Right cardiac atrium (tissue), 5 donors: Measurements from ENCODE around the gene ZNF678. TPM values are rescaled to one million over a fixed set of nuclear protein-coding genes. Genes with fewer than 3 reads are reported as not detected.

ENCODE experiments used
- ATAC-seq, 2 donors: fragments of 200-7000 bp; cut with Tn5 transposase; one replicate each; pipeline versions ENCODE4 v1.8.0 to v1.9.1; 2020; ENCODE audit warnings: moderate library complexity in 2 of 2, mild to moderate bottlenecking in 1 of 2
- DNase-seq, 3 donors: peaks; one replicate each; pipeline ENCODE4 v3.0.0-alpha.2; 2020
- H3K27ac ChIP-seq: one replicate; pipeline ENCODE4 v1.5.1; 2013; ENCODE audit warnings: mild to moderate bottlenecking, low read length, control low read depth, moderate library complexity
- H3K27me3 ChIP-seq: one replicate; pipeline ENCODE4 v1.6.1; 2013; ENCODE audit not compliant: control insufficient read depth, insufficient read depth
- H3K4me1 ChIP-seq: one replicate; pipeline ENCODE4 v1.6.1; 2013; ENCODE audit warnings: low read length; ENCODE audit not compliant: control insufficient read depth, insufficient read depth
- H3K4me3 ChIP-seq: one replicate; pipeline ENCODE4 v1.5.1; 2013; ENCODE audit warnings: low read length, control low read depth
- H3K9me3 ChIP-seq: one replicate; pipeline ENCODE4 v1.6.1; 2013; ENCODE audit warnings: low read length; ENCODE audit not compliant: control insufficient read depth
- WGBS: extraction: QIAGEN DNeasy Blood & Tissue Kit; methylation state at CpG from one replicate; pipeline ENCODE4 v1.1.7; 2013; 5-methylcytosine and 5-hydroxymethylcytosine counted together
- intact Hi-C, 4 donors: fragments of 100-400 bp; cut with DNase I; formaldehyde crosslinking; loops; one replicate each; pipeline versions ENCODE4 v1.11.0 to v1.14.0; 2022 to 2023
- long read RNA-seq, 4 donors: library from polyadenylated mRNA; unstranded; transcript quantifications; one replicate each; pipeline ENCODE4 v2.0.0, GENCODE V29; 2020 to 2021
- polyA plus RNA-seq: library from polyadenylated mRNA; stranded (reverse); fragments of 200-250 nt; gene quantifications from one replicate; pipeline ENCODE4 v1.2.3, GENCODE V29; 2013
- total RNA-seq, 4 donors: library from RNA; stranded (reverse); fragmentation: NEBNext Ultra II Directional; extraction: Animal tissue kit (Norgen Biotek cat#: 25700); gene quantifications; one replicate each; pipeline ENCODE4 v1.2.1, GENCODE V29; 2021
- donor health status: healthy with polysubstance abuse.
- donor health status: DM: no; HTN: yes; CAD: no.
- donor health status: DM: no; HTN: no; CAD: no.
- donor health status: DM: no; HTN: yes; CAD: no; lungs with severe emphysema.
- donor health status: DM: yes; HTN: yes; CAD: no.

Gene ZNF678
- total RNA-seq (1 to 10 TPM; 3.4 to 6.1 (median 4.2) TPM), polyA plus RNA-seq (0.95 TPM)
- long read RNA-seq, donor 1, partial matches to known transcripts, result 0 of 3 reads
- long read RNA-seq, donor 1, other reads (novel, unspliced or antisense), result 3 of 3 reads
- long read RNA-seq, donor 2, result 0 reads
- long read RNA-seq, donor 3, partial matches to known transcripts, result 0 of 5 reads
- long read RNA-seq, donor 3, other reads (novel, unspliced or antisense), result 5 of 5 reads
- long read RNA-seq, donor 4, partial matches to known transcripts, result 0 of 1 reads
- long read RNA-seq, donor 4, other reads (novel, unspliced or antisense), result 0 of 1 reads

- Histone ChIP-seq H3K9me3 (no peaks in the 10 kb centered on the region), H3K27ac (peak within 1 kb of the TSS; percentile 96), H3K4me1 (no peaks in the 10 kb centered on the region), H3K4me3 (peak within 1 kb of the TSS; percentile 95), H3K27me3 (no peaks in the 10 kb centered on the region)
- ATAC-seq, result peak; percentile 97 to 98
- peak; percentile 93 to 96 (median 95) for DNase-seq
- under 1% methylated on average over 39 of the region's 39 CpGs for WGBS
- intact Hi-C loops, result loop anchor here in 1 of 4 donors (10.0 kb wide), 1 partner anchor 161 kb away; no protein-coding TSS in a partner anchor
Measured at GRCh38 chr1:227563324-227564201, at the start of gene ZNF678. TSS of gene ZNF678 (plus strand) at chr1:227563556. CDS start at chr1:227650992, 87,436 bp downstream.

- ATAC-seq (no peak), DNase-seq (peak in 1 of 3 donors; percentile 9)
- H3K9me3 ChIP-seq, result no peaks in the 10 kb centered on the region
- H3K27me3 ChIP-seq, result no peaks in the 10 kb centered on the region
- 74% methylated on average over 4 of the region's 4 CpGs for WGBS
- no peaks in the 10 kb centered on the region for H3K4me1 ChIP-seq
- no peak overlapping the region for H3K4me3 ChIP-seq
- intact Hi-C loops, result no loop called here
- H3K27ac ChIP-seq, result no peak overlapping the region
Measured at GRCh38 chr1:227518876-227519275, 44.5 kb upstream of the ZNF678 start.

GRCh38 chr1:227521782-227522181, 41.6 kb upstream of the ZNF678 start:
- 77% methylated on average over 11 of the region's 11 CpGs for WGBS
- DNase-seq (peak in 2 of 3 donors; percentile 17 to 40), ATAC-seq (no peak)
- intact Hi-C loops, result no loop called here
- Histone ChIP-seq H3K4me3 (no peak overlapping the region), H3K27me3 (no peaks in the 10 kb centered on the region), H3K4me1 (no peaks in the 10 kb centered on the region), H3K9me3 (no peaks in the 10 kb centered on the region), H3K27ac (no peak overlapping the region)

GRCh38 chr1:227526524-227526923, 36.8 kb upstream of the ZNF678 start:
- no peak for ATAC-seq
- no peaks in the 10 kb centered on the region for H3K9me3 ChIP-seq
- 88% methylated on average over 2 of the region's 2 CpGs for WGBS
- no peak overlapping the region for H3K27ac ChIP-seq
- no peak overlapping the region for H3K4me3 ChIP-seq
- no peaks in the 10 kb centered on the region for H3K4me1 ChIP-seq
- intact Hi-C loops, result no loop called here
- H3K27me3 ChIP-seq, result no peaks in the 10 kb centered on the region
- DNase-seq, result no peak

- 98% methylated on average over 3 of the region's 3 CpGs for WGBS
- peaks cover 2% of the 10 kb centered on the region for H3K9me3 ChIP-seq
- no peak overlapping the region for H3K4me3 ChIP-seq
- intact Hi-C loops, result no loop called here
- H3K27ac ChIP-seq, result no peak overlapping the region
- H3K27me3 ChIP-seq, result no peaks in the 10 kb centered on the region
- no peaks in the 10 kb centered on the region for H3K4me1 ChIP-seq
- peak in 2 of 3 donors; percentile 17 to 33 for DNase-seq
- ATAC-seq, result no peak
Measured at GRCh38 chr1:227532019-227532619, 31.2 kb upstream of the ZNF678 start.

- intact Hi-C loops, result no loop called here
- Histone ChIP-seq H3K27me3 (no peaks in the 10 kb centered on the region), H3K4me3 (no peak overlapping the region), H3K9me3 (no peaks in the 10 kb centered on the region), H3K4me1 (no peaks in the 10 kb centered on the region), H3K27ac (no peak overlapping the region)
- WGBS, result 96% methylated on average over 5 of the region's 5 CpGs
- peak in 1 of 3 donors; percentile 39 for DNase-seq
- ATAC-seq, result no peak
Measured at GRCh38 chr1:227540170-227541098, 22.9 kb upstream of the ZNF678 start.

- no peaks in the 10 kb centered on the region for H3K4me1 ChIP-seq
- H3K27ac ChIP-seq, result no peak overlapping the region
- no peak for ATAC-seq
- H3K9me3 ChIP-seq, result no peaks in the 10 kb centered on the region
- DNase-seq, result peak in 1 of 3 donors; percentile 22
- intact Hi-C loops, result no loop called here
- no peaks in the 10 kb centered on the region for H3K27me3 ChIP-seq
- no peak overlapping the region for H3K4me3 ChIP-seq
- 92% methylated on average over 5 of the region's 5 CpGs for WGBS
Measured at GRCh38 chr1:227541129-227541528, 22.2 kb upstream of the ZNF678 start.

- peak overlapping the region; percentile 71 for H3K4me3 ChIP-seq
- H3K9me3 ChIP-seq, result no peaks in the 10 kb centered on the region
- peak; percentile 11 to 44 for ATAC-seq
- no peaks in the 10 kb centered on the region for H3K27me3 ChIP-seq
- H3K4me1 ChIP-seq, result no peaks in the 10 kb centered on the region
- 15% methylated on average over 32 of the region's 32 CpGs for WGBS
- DNase-seq, result peak in 1 of 3 donors; percentile 76
- H3K27ac ChIP-seq, result no peak overlapping the region
- intact Hi-C loops, result loop anchor here in 1 of 4 donors (2.0 kb wide), 1 partner anchor 61 kb away; no protein-coding TSS in a partner anchor
Measured at GRCh38 chr1:227541796-227542152, 21.6 kb upstream of the ZNF678 start.

GRCh38 chr1:227542153-227543120, 20.9 kb upstream of the ZNF678 start:
- intact Hi-C loops, result loop anchor here in 1 of 4 donors (2.0 kb wide), 1 partner anchor 62 kb away; no protein-coding TSS in a partner anchor
- WGBS, result 3% methylated on average over 84 of the region's 84 CpGs
- H3K27ac ChIP-seq, result peak overlapping the region; percentile 21

More at GRCh38 chr1:227542153-227543120, 20.9 kb upstream of the ZNF678 start:
- Histone ChIP-seq H3K4me3 (peak overlapping the region; percentile 71), H3K4me1 (no peaks in the 10 kb centered on the region), H3K27me3 (no peaks in the 10 kb centered on the region), H3K9me3 (no peaks in the 10 kb centered on the region)
- peak; percentile 91 to 96 (median 95) for DNase-seq
- peak; percentile 96 for ATAC-seq
